Measurements from ENCODE around the gene ALOX5AP. TPM values are rescaled to one million over a fixed set of nuclear protein-coding genes. Genes with fewer than 3 reads are reported as not detected.
A peak's percentile ranks its signal among the peaks of the same experiment; 100 is the strongest.

Gene ALOX5AP
- total RNA-seq, result 10 to 100 TPM in 1 of 4 donors, 1 to 10 TPM in 3; 3.3 to 12.4 (median 8.2) TPM
- polyA plus RNA-seq, result 1.9 TPM
- long read RNA-seq, donor 1, partial matches to known transcripts, result 0 of 3 reads
- long read RNA-seq, donor 1, other reads (novel, unspliced or antisense), result 1 of 3 reads
- long read RNA-seq, donor 2, partial matches to known transcripts, result 0 of 1 reads
- long read RNA-seq, donor 2, other reads (novel, unspliced or antisense), result 0 of 1 reads
- long read RNA-seq, donor 3, result 0 reads
- long read RNA-seq, donor 4, result 0 reads

DNA sequence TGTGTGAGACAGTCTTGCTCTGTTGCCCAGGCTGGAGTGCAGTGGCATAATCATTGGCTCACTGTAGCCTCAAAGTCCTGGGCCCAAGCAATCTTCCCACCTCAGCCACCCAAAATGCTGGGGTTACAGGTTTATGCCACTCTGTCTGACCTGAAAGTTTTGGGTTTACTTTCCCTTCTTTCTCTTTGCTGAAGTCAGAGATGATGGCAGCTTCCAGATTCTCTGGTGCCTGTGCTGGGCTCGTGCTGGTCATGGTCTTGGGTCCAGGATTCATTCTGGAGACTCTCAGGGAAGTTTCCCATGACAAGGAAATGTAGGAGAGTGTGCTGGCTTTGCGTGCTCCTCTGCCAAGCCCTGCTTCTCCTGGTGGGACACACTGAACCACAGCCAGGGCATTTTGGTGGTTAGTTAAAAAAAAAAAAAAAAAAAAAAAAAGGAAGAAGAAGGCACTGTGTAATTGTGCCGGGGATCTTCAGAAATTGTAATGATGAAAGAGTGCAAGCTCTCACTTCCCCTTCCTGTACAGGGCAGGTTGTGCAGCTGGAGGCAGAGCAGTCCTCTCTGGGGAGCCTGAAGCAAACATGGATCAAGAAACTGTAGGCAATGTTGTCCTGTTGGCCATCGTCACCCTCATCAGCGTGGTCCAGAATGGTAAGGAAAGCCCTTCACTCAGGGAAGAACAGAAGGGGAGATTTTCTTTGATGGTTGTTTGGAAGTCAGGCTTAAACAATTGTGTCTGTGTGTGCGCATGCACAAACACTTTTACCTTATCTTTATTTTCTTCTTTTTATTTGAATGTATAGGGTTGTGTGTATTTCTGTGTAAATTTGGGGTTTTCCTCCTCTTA is at the start of gene ALOX5AP:
Gene ALOX5AP (plus strand): TSS at position 519 of the 847 bp plus-strand sequence. CDS start 63 bp downstream, at position 582.
- intact Hi-C loops (cut with DNase I), result no loop called here
- H3K27me3 ChIP-seq (ENCODE audit: control insufficient read depth, insufficient read depth), result no peaks in the 10 kb centered on the region
- ATAC-seq (peak; percentile 37 to 69), DNase-seq (no peak)
- no peaks in the 10 kb centered on the region for H3K4me1 ChIP-seq (ENCODE audit: control insufficient read depth, insufficient read depth, low read length)
- H3K27ac ChIP-seq (ENCODE audit: low read length), result no peak within 1 kb of the TSS
- WGBS, result 82% methylated on average over 6 of the region's 6 CpGs
- H3K4me3 ChIP-seq (ENCODE audit: low read length), result no peak within 1 kb of the TSS
- H3K9me3 ChIP-seq (ENCODE audit: control insufficient read depth, low read length), result no peaks in the 10 kb centered on the region

DNA sequence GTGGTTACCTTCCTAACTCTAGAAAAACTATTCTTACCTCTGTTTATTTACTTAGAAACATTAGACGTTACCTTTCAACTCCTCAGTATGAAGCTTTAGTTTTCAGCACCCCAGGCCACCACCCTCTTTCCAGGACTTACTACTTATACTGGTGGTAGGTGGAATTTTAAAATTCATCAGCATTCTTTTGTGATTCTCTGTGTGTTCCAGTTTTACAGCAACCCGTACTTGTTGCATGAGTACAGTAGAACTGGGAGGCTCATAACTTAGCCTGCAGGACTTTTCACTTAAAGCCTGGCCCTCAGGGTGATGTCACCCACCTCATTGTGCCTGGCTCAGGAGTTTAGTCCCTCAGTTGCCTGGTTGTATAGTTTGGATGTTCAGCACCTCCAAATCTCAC is 49.4 kb upstream of the ALOX5AP start:
- WGBS, result 96% methylated on average over 2 of the region's 2 CpGs
- ATAC-seq (no peak), DNase-seq (no peak)
- Histone ChIP-seq H3K9me3 (ENCODE audit: control insufficient read depth, low read length) (no peaks in the 10 kb centered on the region), H3K4me3 (ENCODE audit: low read length) (no peak overlapping the region), H3K27me3 (ENCODE audit: control insufficient read depth, insufficient read depth) (no peaks in the 10 kb centered on the region), H3K4me1 (ENCODE audit: control insufficient read depth, insufficient read depth, low read length) (no peaks in the 10 kb centered on the region), H3K27ac (ENCODE audit: low read length) (no peak overlapping the region)
- intact Hi-C loops (cut with DNase I), result loop anchor here in 1 of 4 donors (5.0 kb wide), 1 partner anchor 116 kb away; no protein-coding TSS in a partner anchor

DNA sequence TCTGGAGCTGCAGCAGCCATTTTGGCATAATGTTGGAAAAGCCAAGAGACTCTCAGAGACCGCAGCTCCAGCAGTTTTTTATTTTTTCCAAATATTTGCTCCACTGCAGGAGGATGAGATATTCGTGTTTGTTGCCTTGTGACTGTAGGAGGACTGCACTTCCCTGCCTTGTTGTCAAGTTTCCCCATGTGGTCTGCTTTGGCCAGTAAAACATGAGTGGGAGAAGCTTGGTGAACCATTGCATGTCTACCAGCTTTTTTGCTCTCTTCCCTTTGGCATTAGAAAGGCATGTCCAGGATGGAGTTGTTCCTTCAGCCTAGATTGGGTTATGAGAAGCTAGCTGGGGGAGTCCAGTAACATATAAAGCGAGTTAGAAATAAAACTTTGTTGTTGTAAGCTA is 47.7 kb upstream of the ALOX5AP start:
- no peaks in the 10 kb centered on the region for H3K9me3 ChIP-seq (ENCODE audit: control insufficient read depth, low read length)
- no peaks in the 10 kb centered on the region for H3K4me1 ChIP-seq (ENCODE audit: control insufficient read depth, insufficient read depth, low read length)
- no peak overlapping the region for H3K4me3 ChIP-seq (ENCODE audit: low read length)
- ATAC-seq (no peak), DNase-seq (no peak)
- H3K27me3 ChIP-seq (ENCODE audit: control insufficient read depth, insufficient read depth), result no peaks in the 10 kb centered on the region
- 79% methylated on average over 3 of the region's 3 CpGs for WGBS
- H3K27ac ChIP-seq (ENCODE audit: low read length), result no peak overlapping the region
- intact Hi-C loops (cut with DNase I), result loop anchor here in 1 of 4 donors (5.0 kb wide), 1 partner anchor 115 kb away; no protein-coding TSS in a partner anchor

DNA sequence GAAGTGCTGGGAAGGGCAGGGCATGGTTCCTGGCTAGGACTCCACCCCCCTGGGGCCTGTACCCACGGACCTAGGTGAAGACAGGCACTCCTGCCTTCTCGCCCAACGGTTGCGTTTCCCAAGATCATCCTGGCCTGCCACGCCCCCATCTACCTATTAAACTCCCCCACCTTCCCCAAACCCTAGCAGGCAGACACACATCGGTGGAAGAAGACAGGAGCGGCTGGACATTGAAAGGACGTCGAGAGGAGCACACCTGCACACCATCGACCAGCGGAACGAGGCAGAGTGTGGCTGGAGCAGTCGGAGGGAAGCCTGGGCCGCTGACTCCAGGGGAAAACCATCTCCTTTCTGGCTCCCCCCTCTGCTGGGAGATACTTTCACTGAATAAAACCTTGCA is 45.6 kb upstream of the ALOX5AP start:
- 94% methylated on average over 14 of the region's 14 CpGs for WGBS
- Histone ChIP-seq H3K27ac (ENCODE audit: low read length) (peak overlapping the region; percentile 19), H3K9me3 (ENCODE audit: control insufficient read depth, low read length) (no peaks in the 10 kb centered on the region), H3K4me1 (ENCODE audit: control insufficient read depth, insufficient read depth, low read length) (no peaks in the 10 kb centered on the region), H3K27me3 (ENCODE audit: control insufficient read depth, insufficient read depth) (no peaks in the 10 kb centered on the region), H3K4me3 (ENCODE audit: low read length) (no peak overlapping the region)
- intact Hi-C loops (cut with DNase I), result loop anchor here in 1 of 4 donors (5.0 kb wide), 1 partner anchor 113 kb away; no protein-coding TSS in a partner anchor
- ATAC-seq (peak in 1 of 2 donors; percentile 13), DNase-seq (peak in 1 of 3 donors; percentile 47)

DNA sequence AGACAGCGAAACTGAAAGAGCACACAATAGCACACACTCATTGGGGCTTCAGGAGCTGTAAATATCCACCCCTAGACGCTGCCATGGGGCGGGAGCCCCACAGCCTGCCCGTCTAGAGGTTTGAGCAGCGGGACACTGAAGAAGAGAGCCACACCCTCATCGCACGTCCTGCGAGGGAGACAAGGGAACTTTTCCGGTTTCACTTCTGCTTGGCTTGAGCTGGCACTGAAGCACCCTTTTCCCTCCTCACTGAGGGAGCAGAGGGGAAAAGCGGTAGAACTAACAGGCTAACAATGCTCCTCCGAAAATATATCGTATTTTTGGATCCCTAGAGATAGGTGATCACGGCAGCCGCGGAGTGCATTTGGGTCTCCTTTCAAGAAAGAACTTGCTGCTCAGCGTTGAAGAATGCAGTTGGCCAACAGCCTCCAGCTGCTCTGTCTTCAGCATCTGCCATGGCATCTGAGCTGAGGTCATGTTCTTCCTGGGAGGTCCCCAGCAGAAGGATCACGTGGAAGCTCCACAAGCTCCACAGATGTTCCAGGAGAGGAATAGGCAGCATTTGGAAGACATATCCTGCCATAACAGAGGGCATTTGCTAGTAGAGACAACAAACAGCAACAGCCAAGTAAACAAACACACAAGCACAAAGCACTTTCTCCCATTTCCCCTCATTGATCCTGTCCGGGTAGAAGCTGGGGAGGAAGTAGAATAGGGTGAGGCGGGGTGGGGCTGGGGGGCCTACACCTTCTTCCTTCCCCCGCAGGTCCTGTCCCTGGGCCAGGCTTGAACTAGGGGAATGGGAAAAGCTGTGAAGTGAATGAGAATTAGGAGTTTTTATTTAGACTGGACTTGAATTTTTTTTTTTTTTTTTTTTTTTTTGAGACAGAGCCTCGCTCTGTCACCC is 44.8 kb upstream of the ALOX5AP start:
- DNase-seq, result peak; percentile 73 to 89 (median 84)
- intact Hi-C loops (cut with DNase I), result no loop called here
- Histone ChIP-seq H3K4me3 (ENCODE audit: low read length) (peak overlapping the region; percentile 51), H3K4me1 (ENCODE audit: control insufficient read depth, insufficient read depth, low read length) (no peaks in the 10 kb centered on the region), H3K27me3 (ENCODE audit: control insufficient read depth, insufficient read depth) (no peaks in the 10 kb centered on the region), H3K27ac (ENCODE audit: low read length) (peak overlapping the region; percentile 77), H3K9me3 (ENCODE audit: control insufficient read depth, low read length) (no peaks in the 10 kb centered on the region)
- ATAC-seq, result peak; percentile 90 to 92
- WGBS, result 36% methylated on average over 21 of the region's 21 CpGs

DNA sequence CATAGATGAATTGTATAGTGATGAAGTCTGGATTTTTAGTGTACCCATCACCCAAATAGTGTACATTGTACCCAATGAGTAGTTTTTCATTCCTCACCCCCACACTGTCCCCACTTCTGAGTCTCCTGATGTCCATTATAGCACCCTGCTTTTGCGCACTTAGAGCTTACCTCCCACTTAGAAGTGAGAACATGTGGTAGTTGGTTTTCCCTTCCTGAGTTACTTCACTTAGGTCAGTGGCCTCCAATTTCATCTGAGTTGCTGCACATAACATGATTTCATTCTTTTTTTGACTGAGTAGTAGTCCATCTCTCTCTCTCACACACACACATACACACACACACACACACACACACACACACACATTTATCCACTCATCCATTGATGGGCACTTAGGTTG is 43.2 kb upstream of the ALOX5AP start:
- intact Hi-C loops (cut with DNase I), result no loop called here

DNA sequence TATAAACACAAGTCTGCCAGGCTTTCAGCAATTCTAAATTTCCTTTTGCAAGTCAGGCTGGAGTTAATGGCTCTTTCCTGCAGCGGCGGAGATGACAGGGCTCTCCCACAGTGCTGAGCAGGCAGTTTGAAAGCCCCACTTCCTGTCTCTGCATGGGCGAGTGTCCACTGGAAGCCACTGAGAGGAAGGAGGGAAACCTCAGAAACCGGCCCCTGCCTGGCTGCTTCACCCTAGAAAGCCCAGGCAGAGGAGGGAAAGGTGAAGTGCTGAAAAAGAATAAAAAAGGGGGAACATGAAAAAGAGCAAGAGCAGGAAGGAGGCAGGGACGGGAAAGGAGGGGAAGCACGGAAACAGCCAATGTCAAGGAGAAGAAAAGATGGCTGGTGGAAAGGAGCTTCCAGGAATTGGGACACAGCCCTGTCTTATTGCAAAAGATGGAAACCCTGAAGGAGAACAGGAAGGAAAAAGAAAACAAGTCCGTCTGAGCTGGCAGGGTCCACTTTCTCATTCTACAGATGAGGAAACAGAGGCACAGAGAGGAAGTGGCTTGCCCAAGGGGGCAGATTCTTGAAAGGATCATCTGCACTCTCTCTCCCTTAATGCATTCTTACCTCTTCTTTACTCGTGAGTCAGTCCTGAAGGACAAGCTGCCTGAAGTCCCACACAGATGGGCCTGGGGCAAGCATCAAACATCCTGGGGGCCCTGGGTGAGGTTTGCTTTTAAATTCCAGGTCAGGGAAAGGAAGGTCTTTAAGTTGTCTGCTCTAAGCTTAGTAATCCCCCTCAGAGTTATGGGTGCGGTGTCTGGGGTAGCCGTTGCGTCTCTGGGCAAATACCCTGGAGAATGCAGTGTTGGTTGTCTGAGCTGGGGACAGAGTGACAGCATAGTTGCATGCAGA is 38.8 kb upstream of the ALOX5AP start:
- 37% methylated on average over 11 of the region's 11 CpGs for WGBS
- H3K4me1 ChIP-seq (ENCODE audit: control insufficient read depth, insufficient read depth, low read length), result peaks cover 4% of the 10 kb centered on the region
- no peaks in the 10 kb centered on the region for H3K9me3 ChIP-seq (ENCODE audit: control insufficient read depth, low read length)
- intact Hi-C loops (cut with DNase I), result no loop called here
- H3K27me3 ChIP-seq (ENCODE audit: control insufficient read depth, insufficient read depth), result no peaks in the 10 kb centered on the region
- DNase-seq, result peak; percentile 50 to 72 (median 72)
- no peak overlapping the region for H3K27ac ChIP-seq (ENCODE audit: low read length)
- H3K4me3 ChIP-seq (ENCODE audit: low read length), result no peak overlapping the region
- peak; percentile 78 to 83 for ATAC-seq

More for the DNA sequence above, 43.2 kb upstream of the ALOX5AP start:
- Histone ChIP-seq H3K4me1 (ENCODE audit: control insufficient read depth, insufficient read depth, low read length) (peaks cover 3% of the 10 kb centered on the region), H3K27ac (ENCODE audit: low read length) (no peak overlapping the region), H3K27me3 (ENCODE audit: control insufficient read depth, insufficient read depth) (no peaks in the 10 kb centered on the region), H3K9me3 (ENCODE audit: control insufficient read depth, low read length) (no peaks in the 10 kb centered on the region), H3K4me3 (ENCODE audit: low read length) (no peak overlapping the region)
- no peak for ATAC-seq
- DNase-seq, result no peak
- 91% methylated on average over 1 of the region's 1 CpG for WGBS

DNA sequence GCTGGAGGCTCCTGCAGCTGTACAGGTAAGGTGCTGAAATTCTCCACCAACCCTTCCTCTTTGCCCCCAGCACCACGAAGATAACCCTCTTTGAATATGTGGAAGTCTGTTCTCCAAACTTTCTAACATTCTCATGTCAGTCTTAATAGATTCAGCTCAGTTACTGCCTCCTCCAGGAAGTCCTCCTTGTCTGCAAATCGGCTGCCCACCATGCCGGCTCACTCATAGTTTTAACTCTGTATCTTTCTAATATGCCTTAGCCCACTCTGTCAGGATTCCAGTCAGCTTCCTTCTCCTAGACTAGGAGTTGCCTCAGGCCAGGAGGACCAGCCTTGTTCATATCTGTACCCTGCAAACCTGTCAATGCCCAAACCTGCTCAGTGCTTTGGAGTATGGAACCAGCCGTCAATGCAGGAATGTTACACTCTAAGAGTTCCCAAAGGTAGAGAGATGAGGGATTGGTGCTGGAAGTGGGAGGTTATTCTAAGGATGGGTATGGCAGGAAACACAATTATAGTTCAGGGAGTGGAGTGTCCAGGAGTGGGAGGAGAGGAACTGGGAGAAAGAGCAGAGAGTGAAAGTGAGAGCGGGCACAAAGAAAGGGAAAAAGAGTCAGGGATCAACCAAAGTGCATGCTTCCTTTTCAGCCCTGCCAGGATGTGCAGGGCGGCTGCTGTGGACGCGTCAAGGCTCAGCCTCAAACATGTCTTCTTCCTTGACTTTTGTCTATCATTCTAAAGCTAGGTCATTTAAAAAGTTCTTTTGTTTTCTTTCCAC is 38.0 kb upstream of the ALOX5AP start:
- Histone ChIP-seq H3K4me3 (ENCODE audit: low read length) (no peak overlapping the region), H3K27me3 (ENCODE audit: control insufficient read depth, insufficient read depth) (no peaks in the 10 kb centered on the region), H3K9me3 (ENCODE audit: control insufficient read depth, low read length) (no peaks in the 10 kb centered on the region), H3K27ac (ENCODE audit: low read length) (peak overlapping the region; percentile 56), H3K4me1 (ENCODE audit: control insufficient read depth, insufficient read depth, low read length) (peaks cover 4% of the 10 kb centered on the region)
- 49% methylated on average over 8 of the region's 8 CpGs for WGBS
- DNase-seq (peak in 1 of 3 donors; percentile 40), ATAC-seq (peak; percentile 47 to 74)
- intact Hi-C loops (cut with DNase I), result no loop called here

DNA sequence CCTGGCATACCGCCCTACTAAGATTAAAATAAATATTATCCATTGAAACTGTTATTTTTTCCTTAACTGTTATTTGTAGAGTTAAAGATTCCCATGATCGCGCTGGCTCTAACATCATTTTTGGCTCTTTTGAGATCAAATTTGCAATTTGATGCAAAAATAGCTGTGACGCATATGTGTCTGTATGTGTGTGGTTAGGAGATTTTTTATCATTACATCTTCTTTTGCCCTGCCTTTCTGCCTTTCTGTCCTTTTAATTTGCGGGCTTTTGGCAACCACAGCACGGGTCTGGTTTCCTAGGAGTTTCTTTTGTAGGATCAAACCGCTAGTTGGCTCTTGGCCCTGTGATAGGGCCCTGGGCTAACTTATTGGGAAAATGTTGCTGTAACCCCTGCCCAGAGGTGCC is 37.3 kb upstream of the ALOX5AP start:
- Histone ChIP-seq H3K4me1 (ENCODE audit: control insufficient read depth, insufficient read depth, low read length) (peaks cover 4% of the 10 kb centered on the region), H3K27me3 (ENCODE audit: control insufficient read depth, insufficient read depth) (no peaks in the 10 kb centered on the region), H3K4me3 (ENCODE audit: low read length) (no peak overlapping the region), H3K9me3 (ENCODE audit: control insufficient read depth, low read length) (no peaks in the 10 kb centered on the region), H3K27ac (ENCODE audit: low read length) (no peak overlapping the region)
- intact Hi-C loops (cut with DNase I), result no loop called here
- 37% methylated on average over 7 of the region's 7 CpGs for WGBS
- DNase-seq (no peak), ATAC-seq (no peak)

All from right cardiac atrium (tissue), 5 donors.